HG03066 (cell line): ENCODE measurements around the gene GMEB2.

Source experiments
- ATAC-seq: cut with Tn5 transposase; IDR thresholded peaks from one replicate; pipeline ENCODE4 v1.9.1; 2021; ENCODE audit warnings: low read depth; ENCODE audit not compliant: unreplicated experiment

Gene GMEB2

GRCh38 chr20:63538204-63539091, 88.5 kb downstream of the GMEB2 start:
- ATAC-seq: no peak
